Measurements from ENCODE around the gene RBM47.

GRCh38 chr4:40388239-40388638, 241.4 kb downstream of the RBM47 start:
- TF ChIP-seq, protein P1, sequence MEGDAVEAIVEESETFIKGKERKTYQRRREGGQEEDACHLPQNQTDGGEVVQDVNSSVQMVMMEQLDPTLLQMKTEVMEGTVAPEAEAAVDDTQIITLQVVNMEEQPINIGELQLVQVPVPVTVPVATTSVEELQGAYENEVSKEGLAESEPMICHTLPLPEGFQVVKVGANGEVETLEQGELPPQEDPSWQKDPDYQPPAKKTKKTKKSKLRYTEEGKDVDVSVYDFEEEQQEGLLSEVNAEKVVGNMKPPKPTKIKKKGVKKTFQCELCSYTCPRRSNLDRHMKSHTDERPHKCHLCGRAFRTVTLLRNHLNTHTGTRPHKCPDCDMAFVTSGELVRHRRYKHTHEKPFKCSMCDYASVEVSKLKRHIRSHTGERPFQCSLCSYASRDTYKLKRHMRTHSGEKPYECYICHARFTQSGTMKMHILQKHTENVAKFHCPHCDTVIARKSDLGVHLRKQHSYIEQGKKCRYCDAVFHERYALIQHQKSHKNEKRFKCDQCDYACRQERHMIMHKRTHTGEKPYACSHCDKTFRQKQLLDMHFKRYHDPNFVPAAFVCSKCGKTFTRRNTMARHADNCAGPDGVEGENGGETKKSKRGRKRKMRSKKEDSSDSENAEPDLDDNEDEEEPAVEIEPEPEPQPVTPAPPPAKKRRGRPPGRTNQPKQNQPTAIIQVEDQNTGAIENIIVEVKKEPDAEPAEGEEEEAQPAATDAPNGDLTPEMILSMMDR (IDR thresholded peaks at IDR 0.05 in 2 of 3, conservative IDR thresholded peaks at IDR 0.05 in 1 of 3; ENCODE audit: insufficient read depth in 2 of 3, low read depth in 1 of 3, low read length in 3 of 3): no peak
- TF ChIP-seq FIP1L1 (IDR thresholded peaks at IDR 0.05; ENCODE audit: low read depth, low read length, poor library complexity, severe bottlenecking) (no peak), ZNF75A (CRISPR knock-in tag; IDR thresholded peaks at IDR 0.05) (no peak), SP1 (CRISPR knock-in tag; IDR thresholded peaks at IDR 0.05) (no peak)
